Measurements from ENCODE around the gene ACP7. TPM values are rescaled to one million over a fixed set of nuclear protein-coding genes. Genes with fewer than 3 reads are reported as not detected.

ACP7 gene
- total RNA-seq, 4 donors from 2014 or later, result not detected

DNA sequence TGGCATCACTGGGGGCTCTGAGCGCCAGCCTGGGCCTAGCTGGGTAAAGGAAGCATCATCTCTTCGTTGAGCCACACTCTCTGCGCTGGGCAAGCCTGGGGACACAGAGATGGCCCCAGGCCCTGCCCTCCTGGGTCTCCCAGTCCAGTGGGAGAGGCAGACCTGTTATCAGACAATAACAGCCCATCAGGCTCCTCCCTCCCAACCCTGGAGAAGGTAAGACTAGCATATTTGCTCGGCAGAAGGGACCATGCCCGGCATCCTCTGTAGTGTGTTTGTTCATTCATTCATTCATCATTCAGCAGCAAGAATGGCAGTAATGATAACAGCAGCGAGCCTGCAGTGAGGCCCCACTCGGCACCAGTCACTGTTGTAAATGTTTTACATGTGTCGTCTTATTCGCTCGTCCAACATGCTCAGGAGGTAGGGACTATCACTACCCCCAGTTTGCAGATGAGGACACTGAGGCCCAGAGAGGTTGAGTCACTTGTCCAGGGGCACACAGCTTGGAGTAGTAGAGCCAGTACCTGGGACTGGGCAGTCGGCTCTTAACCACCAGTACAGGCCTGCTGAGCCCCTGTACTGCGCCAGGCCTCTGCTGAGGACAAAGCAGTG, 74.6 kb downstream of the ACP7 start:
- no peak overlapping the region for H3K4me3 ChIP-seq
- H3K27ac ChIP-seq, result no peak overlapping the region
- DNase-seq, result no peak
- TF ChIP-seq, protein P1, sequence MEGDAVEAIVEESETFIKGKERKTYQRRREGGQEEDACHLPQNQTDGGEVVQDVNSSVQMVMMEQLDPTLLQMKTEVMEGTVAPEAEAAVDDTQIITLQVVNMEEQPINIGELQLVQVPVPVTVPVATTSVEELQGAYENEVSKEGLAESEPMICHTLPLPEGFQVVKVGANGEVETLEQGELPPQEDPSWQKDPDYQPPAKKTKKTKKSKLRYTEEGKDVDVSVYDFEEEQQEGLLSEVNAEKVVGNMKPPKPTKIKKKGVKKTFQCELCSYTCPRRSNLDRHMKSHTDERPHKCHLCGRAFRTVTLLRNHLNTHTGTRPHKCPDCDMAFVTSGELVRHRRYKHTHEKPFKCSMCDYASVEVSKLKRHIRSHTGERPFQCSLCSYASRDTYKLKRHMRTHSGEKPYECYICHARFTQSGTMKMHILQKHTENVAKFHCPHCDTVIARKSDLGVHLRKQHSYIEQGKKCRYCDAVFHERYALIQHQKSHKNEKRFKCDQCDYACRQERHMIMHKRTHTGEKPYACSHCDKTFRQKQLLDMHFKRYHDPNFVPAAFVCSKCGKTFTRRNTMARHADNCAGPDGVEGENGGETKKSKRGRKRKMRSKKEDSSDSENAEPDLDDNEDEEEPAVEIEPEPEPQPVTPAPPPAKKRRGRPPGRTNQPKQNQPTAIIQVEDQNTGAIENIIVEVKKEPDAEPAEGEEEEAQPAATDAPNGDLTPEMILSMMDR (IDR thresholded peaks at IDR 0.05), result no peak
- TF ChIP-seq POLR2A (IDR thresholded peaks at IDR 0.05), result no peak
- peaks cover 0 to 46% (median 0%) of the 10 kb centered on the region in 4 donors for H3K4me1 ChIP-seq
- H3K36me3 ChIP-seq, result no peaks in the 10 kb centered on the region
- H3K27me3 ChIP-seq, result no peaks in the 10 kb centered on the region
- H3K9me3 ChIP-seq, result no peaks in the 10 kb centered on the region

GRCh38 chr19:39160523-39160861, 76.3 kb downstream of the ACP7 start:
- Histone ChIP-seq H3K27ac (no peak overlapping the region), H3K4me3 (no peak overlapping the region), H3K36me3 (no peaks in the 10 kb centered on the region), H3K4me1 (peaks cover 0 to 32% (median 0%) of the 10 kb centered on the region in 4 donors), H3K27me3 (no peaks in the 10 kb centered on the region), H3K9me3 (no peaks in the 10 kb centered on the region)
- TF ChIP-seq, protein P1 (IDR thresholded peaks at IDR 0.05), result no peak
- no peak for TF ChIP-seq POLR2A (IDR thresholded peaks at IDR 0.05)
- DNase-seq, result no peak

Other genes starting within 250 kb of the ACP7 start
- 100 to 1,000 TPM; 149 to 229 (median 186) TPM for gene HNRNPL, start 234.4 kb upstream of the ACP7 start, total RNA-seq
- 10 to 100 TPM in 1 of 4 donors, 1 to 10 TPM in 3; 4.6 to 22.3 (median 7.2) TPM for gene RINL, start 206.1 kb upstream of the ACP7 start, total RNA-seq
- 10 to 100 TPM; 40.4 to 90.9 (median 78.6) TPM for gene SIRT2, start 184.8 kb upstream of the ACP7 start, total RNA-seq
- 10 to 100 TPM; 12.4 to 27.7 (median 22.8) TPM for gene NFKBIB, start 184.4 kb upstream of the ACP7 start, total RNA-seq
- gene CCER2, start 172.2 kb upstream of the ACP7 start, total RNA-seq, result 1 to 10 TPM in 2 of 4 donors, not detected in 2; 1.4 to 1.5 TPM
- 100 to 1,000 TPM in 1 of 4 donors, 10 to 100 TPM in 3; 18.2 to 134 (median 38.4) TPM for gene SARS2, start 153.6 kb upstream of the ACP7 start, total RNA-seq
- 10 to 100 TPM; 29.8 to 56.1 (median 35.6) TPM for gene MRPS12, start 153.4 kb upstream of the ACP7 start, total RNA-seq
- 1 to 10 TPM; 1.4 to 5.4 (median 3.9) TPM for gene FBXO17, start 108.6 kb upstream of the ACP7 start, total RNA-seq
- 10 to 100 TPM in 1 of 4 donors, 1 to 10 TPM in 3; 1.2 to 12.4 (median 3.6) TPM for gene FBXO27, start 51.8 kb upstream of the ACP7 start, total RNA-seq
- gene PAK4, start 41.4 kb downstream of the ACP7 start, total RNA-seq, result 10 to 100 TPM; 24.8 to 73.0 (median 45.7) TPM
- gene NCCRP1, start 112.6 kb downstream of the ACP7 start, total RNA-seq, result 1 to 10 TPM in 1 of 4 donors, not detected in 3; 1.1 TPM
- gene SYCN, start 119.9 kb downstream of the ACP7 start, total RNA-seq, result not detected
- not detected for gene IFNL3, start 160.6 kb downstream of the ACP7 start, total RNA-seq
- not detected for gene IFNL4, start 164.5 kb downstream of the ACP7 start, total RNA-seq
- gene IFNL2, start 184.0 kb downstream of the ACP7 start, total RNA-seq, result not detected
- gene IFNL1, start 212.0 kb downstream of the ACP7 start, total RNA-seq, result not detected
- under 1 TPM in 3 of 4 donors, not detected in 1; 0.18 to 0.95 (median 0.80) TPM for gene LRFN1, start 236.5 kb downstream of the ACP7 start, total RNA-seq